Trophoblast cell (in vitro differentiated cells and primary cell): ENCODE measurements around the gene RCVRN.

Experiments used
- DNase-seq, 2 donors: peaks; one replicate each; pipeline ENCODE4 v3.0.0-alpha.2; 2016
- H2AFZ ChIP-seq: 2 replicates; pipeline ENCODE4 v1.6.1; 2013; ENCODE audit warnings: low read length, moderate library complexity, mild to moderate bottlenecking; ENCODE audit not compliant: insufficient read depth, poor library complexity
- H2AK5ac ChIP-seq: 2 replicates; pipeline ENCODE4 v1.6.1; 2013; ENCODE audit warnings: mild to moderate bottlenecking, low read length
- H2BK120ac ChIP-seq: 2 replicates; pipeline ENCODE4 v1.6.1; 2013; ENCODE audit warnings: low read length, mild to moderate bottlenecking, moderate library complexity; ENCODE audit not compliant: insufficient read depth, poor library complexity
- H2BK12ac ChIP-seq: 2 replicates; pipeline ENCODE4 v1.6.1; 2013; ENCODE audit warnings: mild to moderate bottlenecking, low read length, moderate library complexity
- H2BK5ac ChIP-seq: 2 replicates; pipeline ENCODE4 v1.6.1; 2013; ENCODE audit warnings: low read length, low read depth, moderate library complexity, mild to moderate bottlenecking; ENCODE audit not compliant: poor library complexity
- H3K14ac ChIP-seq: 2 replicates; pipeline ENCODE4 v1.6.1; 2013; ENCODE audit warnings: mild to moderate bottlenecking, low read length
- H3K18ac ChIP-seq: 2 replicates; pipeline ENCODE4 v1.6.1; 2013; ENCODE audit warnings: mild to moderate bottlenecking, low read length
- H3K23ac ChIP-seq: 2 replicates; pipeline ENCODE4 v1.6.1; 2013; ENCODE audit warnings: low read length
- H3K27ac ChIP-seq: 2 replicates; pipeline ENCODE4 v1.5.1; 2013; ENCODE audit warnings: low read depth, mild to moderate bottlenecking, inconsistent platforms, low read length, moderate library complexity
- H3K27me3 ChIP-seq: 2 replicates; pipeline ENCODE4 v1.6.1; 2013; ENCODE audit warnings: inconsistent platforms, mild to moderate bottlenecking, low read length, moderate library complexity; ENCODE audit not compliant: insufficient read depth
- H3K36me3 ChIP-seq, 2 experiments: 1 replicate in 1 of 2; 2 replicates in 1 of 2; pipeline ENCODE4 v1.6.1; 2013; ENCODE audit warnings: low read length in 2 of 2, mild to moderate bottlenecking in 2 of 2, moderate library complexity in 1 of 2; ENCODE audit not compliant: insufficient read depth in 2 of 2, control insufficient read depth in 1 of 2
- H3K4ac ChIP-seq: 2 replicates; pipeline ENCODE4 v1.6.1; 2013; ENCODE audit warnings: low read depth, mild to moderate bottlenecking, low read length, moderate library complexity
- H3K4me1 ChIP-seq, 2 experiments: 1 replicate in 1 of 2; 2 replicates in 1 of 2; pipeline ENCODE4 v1.6.1; 2013; ENCODE audit warnings: low read length in 2 of 2, mild to moderate bottlenecking in 2 of 2, moderate library complexity in 1 of 2; ENCODE audit not compliant: insufficient read depth in 2 of 2, control insufficient read depth in 1 of 2
- H3K4me2 ChIP-seq: 2 replicates; pipeline ENCODE4 v1.6.1; 2013; ENCODE audit warnings: inconsistent platforms, mild to moderate bottlenecking, low read length, moderate library complexity
- H3K4me3 ChIP-seq: 2 replicates; pipeline ENCODE4 v1.5.1; 2013; ENCODE audit warnings: mild to moderate bottlenecking, low read depth, low read length, inconsistent platforms
- H3K79me1 ChIP-seq: one replicate; pipeline ENCODE4 v1.6.1; 2013; ENCODE audit warnings: low read length
- H3K79me2 ChIP-seq: 2 replicates; pipeline ENCODE4 v1.6.1; 2013; ENCODE audit warnings: low read length, mild to moderate bottlenecking; ENCODE audit not compliant: control insufficient read depth, insufficient read depth, poor library complexity
- H3K9ac ChIP-seq: 2 replicates; pipeline ENCODE4 v1.6.1; 2013; ENCODE audit warnings: mild to moderate bottlenecking, low read length
- H3K9me3 ChIP-seq: 2 replicates; pipeline ENCODE4 v1.6.1; 2013; ENCODE audit warnings: low read depth, mild to moderate bottlenecking, control low read depth, inconsistent platforms, low read length; ENCODE audit not compliant: insufficient read depth
- H4K12ac ChIP-seq: 2 replicates; pipeline ENCODE4 v1.6.1; 2013; ENCODE audit warnings: low read depth, mild to moderate bottlenecking, low read length, moderate library complexity
- H4K8ac ChIP-seq: 2 replicates; pipeline ENCODE4 v1.6.1; 2013; ENCODE audit warnings: low read depth, mild to moderate bottlenecking, low read length, moderate library complexity
- H4K91ac ChIP-seq: one replicate; pipeline ENCODE4 v1.6.1; 2013; ENCODE audit warnings: low read depth, mild to moderate bottlenecking, low read length, moderate library complexity
- WGBS: extraction: QIAGEN DNeasy Blood & Tissue Kit; methylation state at CpG from one replicate; pipeline ENCODE4 v1.1.7; 2013; ENCODE audit warnings: missing lambda C conversion rate; ENCODE audit not compliant: insufficient read length, insufficient coverage; ENCODE audit errors: extremely low coverage; 5-methylcytosine and 5-hydroxymethylcytosine counted together

Gene RCVRN

DNA sequence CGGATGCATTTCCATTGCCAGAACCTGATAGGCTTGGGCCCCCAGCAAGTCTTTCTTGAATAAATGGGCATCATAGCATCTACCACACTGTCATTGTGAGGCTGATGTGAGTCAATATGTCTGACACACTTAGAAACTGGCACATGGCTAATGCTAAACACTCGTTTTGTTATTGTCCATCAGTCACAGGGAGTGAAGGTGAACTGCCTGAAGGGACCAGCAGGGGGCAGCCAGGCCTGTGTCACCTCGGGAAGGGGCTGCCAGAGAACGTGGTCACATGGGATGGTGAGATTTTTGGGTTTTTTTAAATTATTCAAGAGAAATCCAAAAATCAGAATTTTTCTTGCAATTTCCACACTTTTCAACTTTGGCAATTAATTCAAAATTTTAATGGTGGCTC is 831 bp upstream of the RCVRN start:
- H4K91ac ChIP-seq = no peak overlapping the region
- no peak overlapping the region for H2BK12ac ChIP-seq
- H3K18ac ChIP-seq = no peak overlapping the region
- H3K4me1 ChIP-seq = peaks cover 8 to 9% of the 10 kb centered on the region in 2 experiments
- no peaks in the 10 kb centered on the region for H3K9me3 ChIP-seq
- no peak overlapping the region for H2BK5ac ChIP-seq
- H3K4me3 ChIP-seq = no peak overlapping the region
- no peak overlapping the region for H3K9ac ChIP-seq
- no peak overlapping the region for H3K4ac ChIP-seq
- WGBS = no CpG with 5 or more reads among the region's 4 CpGs
- no peak overlapping the region for H2AFZ ChIP-seq
- H3K27me3 ChIP-seq = no peaks in the 10 kb centered on the region
- H3K27ac ChIP-seq = no peak overlapping the region
- no peaks in the 10 kb centered on the region for H3K36me3 ChIP-seq
- H4K12ac ChIP-seq = no peak overlapping the region
- no peak overlapping the region for H3K23ac ChIP-seq
- no peak overlapping the region for H4K8ac ChIP-seq
- no peaks in the 10 kb centered on the region for H3K79me2 ChIP-seq
- no peak overlapping the region for H2BK120ac ChIP-seq
- H3K14ac ChIP-seq = no peak overlapping the region
- no peaks in the 10 kb centered on the region for H3K79me1 ChIP-seq
- H2AK5ac ChIP-seq = no peak overlapping the region
- peak; percentile 36 to 47 for DNase-seq
- H3K4me2 ChIP-seq = no peak overlapping the region

DNA sequence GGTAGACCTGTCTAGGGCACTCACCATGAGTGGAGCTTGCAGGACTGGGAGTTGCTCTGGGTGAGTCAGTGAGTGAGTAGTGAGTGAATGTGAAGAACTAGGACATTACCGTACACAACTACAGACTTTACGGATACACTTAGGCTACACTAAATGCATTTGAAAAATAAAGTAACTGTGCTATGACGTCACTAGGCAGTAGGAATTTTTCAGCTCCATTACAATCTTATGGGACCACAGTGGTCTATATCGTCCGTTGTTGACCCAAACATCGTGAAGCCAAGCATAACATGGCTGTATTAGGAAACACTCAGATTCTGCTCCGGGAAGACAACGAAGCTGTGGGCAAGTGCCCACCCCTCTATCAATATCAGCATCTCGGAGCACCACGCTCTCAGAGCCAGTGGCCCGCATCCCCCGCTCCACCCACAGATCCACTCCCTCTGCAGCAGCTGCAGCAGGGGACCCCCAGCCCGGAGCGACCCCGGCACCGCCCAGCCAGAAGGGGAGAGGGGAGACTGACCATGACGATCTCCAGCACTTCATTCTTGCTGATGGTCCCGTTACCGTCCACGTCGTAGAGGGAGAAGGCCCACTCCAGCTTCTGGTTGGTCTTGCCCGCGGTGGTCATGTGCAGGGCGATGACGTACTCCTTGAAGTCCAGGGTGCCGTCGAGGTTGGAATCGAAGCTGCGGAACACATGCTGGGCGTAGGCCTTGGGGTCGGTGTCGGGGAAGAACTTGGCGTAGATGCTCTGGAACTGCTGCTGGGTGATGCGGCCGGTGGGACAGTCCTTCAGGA is 594 bp downstream of the RCVRN start:
- H3K79me2 ChIP-seq = no peaks in the 10 kb centered on the region
- DNase-seq = no peak
- H3K27ac ChIP-seq = no peak overlapping the region
- no peaks in the 10 kb centered on the region for H3K79me1 ChIP-seq
- H3K9ac ChIP-seq = no peak overlapping the region
- no peaks in the 10 kb centered on the region for H3K36me3 ChIP-seq
- no peak overlapping the region for H4K12ac ChIP-seq
- H3K4me2 ChIP-seq = no peak overlapping the region
- H4K91ac ChIP-seq = no peak overlapping the region
- H3K23ac ChIP-seq = no peak overlapping the region
- H3K4me1 ChIP-seq = peaks cover 13% of the 10 kb centered on the region in 2 experiments
- no CpG with 5 or more reads among the region's 35 CpGs for WGBS
- H2BK12ac ChIP-seq = no peak overlapping the region
- H4K8ac ChIP-seq = no peak overlapping the region
- no peak overlapping the region for H3K14ac ChIP-seq
- no peaks in the 10 kb centered on the region for H3K27me3 ChIP-seq
- H3K4me3 ChIP-seq = no peak overlapping the region
- no peak overlapping the region for H2BK5ac ChIP-seq
- H3K18ac ChIP-seq = no peak overlapping the region
- no peaks in the 10 kb centered on the region for H3K9me3 ChIP-seq
- no peak overlapping the region for H2BK120ac ChIP-seq
- H2AFZ ChIP-seq = no peak overlapping the region
- H2AK5ac ChIP-seq = no peak overlapping the region
- no peak overlapping the region for H3K4ac ChIP-seq

DNA sequence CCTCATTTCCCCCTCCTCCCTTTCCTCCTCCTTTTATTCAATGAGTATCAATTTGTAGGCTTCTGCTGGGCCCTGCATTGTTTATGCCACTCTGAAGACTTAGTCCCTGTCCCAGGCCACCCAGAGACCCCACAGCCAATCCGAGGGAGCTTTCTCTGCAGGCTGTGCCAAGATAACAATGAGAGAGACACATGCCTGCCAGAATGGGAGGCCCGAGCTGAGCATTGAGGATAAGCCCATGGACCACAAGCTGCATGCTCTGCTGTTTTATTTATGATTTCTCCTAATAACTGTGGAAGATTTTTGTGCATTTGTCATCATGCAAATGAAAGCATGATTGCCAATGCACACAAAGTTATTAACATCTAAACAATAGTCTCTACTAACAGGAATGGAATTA is 3.0 kb downstream of the RCVRN start:
- Histone ChIP-seq H3K4ac (no peak overlapping the region), H2BK5ac (no peak overlapping the region), H4K8ac (no peak overlapping the region), H2AFZ (no peak overlapping the region), H2AK5ac (no peak overlapping the region), H3K9ac (no peak overlapping the region), H3K18ac (no peak overlapping the region), H4K91ac (no peak overlapping the region), H3K27me3 (no peaks in the 10 kb centered on the region), H3K36me3 (no peaks in the 10 kb centered on the region), H2BK12ac (no peak overlapping the region), H3K79me2 (no peaks in the 10 kb centered on the region), H3K4me3 (no peak overlapping the region), H3K4me2 (no peak overlapping the region), H3K4me1 (peaks cover 4 to 5% of the 10 kb centered on the region in 2 experiments), H3K9me3 (no peaks in the 10 kb centered on the region), H4K12ac (no peak overlapping the region), H3K14ac (no peak overlapping the region), H3K23ac (no peak overlapping the region), H3K79me1 (no peaks in the 10 kb centered on the region), H2BK120ac (no peak overlapping the region), H3K27ac (no peak overlapping the region)
- no CpG with 5 or more reads among the region's 2 CpGs for WGBS
- DNase-seq = no peak

DNA sequence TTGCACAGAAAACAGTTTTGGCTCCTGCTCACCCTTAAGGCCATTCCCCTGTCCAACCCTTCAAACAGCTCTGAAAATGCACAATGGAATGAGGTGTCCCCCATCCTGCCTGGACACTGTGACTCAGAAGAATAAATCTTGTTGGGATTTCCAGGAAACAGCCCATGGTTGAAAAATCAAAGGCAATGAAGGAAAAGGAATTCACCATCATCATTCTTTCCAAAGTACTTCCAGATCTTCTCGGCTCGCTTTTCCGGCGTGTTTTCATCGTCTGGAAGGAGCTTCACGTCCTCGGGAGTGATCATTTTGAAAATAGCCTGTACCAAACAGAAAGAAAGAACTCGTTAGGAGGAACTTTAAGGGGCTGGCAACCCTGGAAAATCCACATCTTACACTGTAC is 4.3 kb downstream of the RCVRN start:
- Histone ChIP-seq H3K4me1 (peaks cover 4 to 5% of the 10 kb centered on the region in 2 experiments), H3K23ac (no peak overlapping the region), H2BK12ac (no peak overlapping the region), H3K79me2 (no peaks in the 10 kb centered on the region), H3K79me1 (no peaks in the 10 kb centered on the region), H3K14ac (no peak overlapping the region), H2AFZ (no peak overlapping the region), H3K4me2 (no peak overlapping the region), H2BK120ac (no peak overlapping the region), H3K27ac (no peak overlapping the region), H3K9me3 (no peaks in the 10 kb centered on the region), H3K4me3 (no peak overlapping the region), H4K91ac (no peak overlapping the region), H4K12ac (no peak overlapping the region), H3K4ac (no peak overlapping the region), H3K18ac (no peak overlapping the region), H3K27me3 (no peaks in the 10 kb centered on the region), H2AK5ac (no peak overlapping the region), H3K9ac (no peak overlapping the region), H2BK5ac (no peak overlapping the region), H4K8ac (no peak overlapping the region), H3K36me3 (no peaks in the 10 kb centered on the region)
- peak; percentile 60 to 83 for DNase-seq
- no CpG with 5 or more reads among the region's 8 CpGs for WGBS
